Globus pallidus (tissue), 1 donor: ENCODE results near the gene RCAN2.
A peak's percentile ranks its signal among the peaks of the same experiment; 100 is the strongest.

ENCODE experiments used
- DNase-seq: peaks from one replicate; pipeline ENCODE4 v3.0.0-alpha.2; 2015; ENCODE audit warnings: low spot score

The RCAN2 gene

GRCh38 chr6:46215213-46215612 is 276.0 kb downstream of the RCAN2 start:
- no peak for DNase-seq

GRCh38 chr6:46211917-46212316 is 279.3 kb downstream of the RCAN2 start:
- no peak for DNase-seq

- DNase-seq = no peak
These were observed 281.0 kb downstream of the RCAN2 start for GRCh38 chr6:46210294-46210693.

- DNase-seq = no peak
These were observed 282.9 kb downstream of the RCAN2 start for GRCh38 chr6:46208303-46208702.

GRCh38 chr6:46207174-46207573 is 284.1 kb downstream of the RCAN2 start:
- DNase-seq = no peak

- no peak for DNase-seq
These were observed 286.2 kb downstream of the RCAN2 start for GRCh38 chr6:46204880-46205650.

- no peak for DNase-seq
These were observed 287.7 kb downstream of the RCAN2 start for GRCh38 chr6:46203391-46204177.

GRCh38 chr6:46201702-46202101 is 289.5 kb downstream of the RCAN2 start:
- DNase-seq = no peak

- DNase-seq = no peak
These were observed 291.9 kb downstream of the RCAN2 start for GRCh38 chr6:46199387-46199786.

GRCh38 chr6:46191961-46192360 is 299.3 kb downstream of the RCAN2 start:
- no peak for DNase-seq

- DNase-seq = no peak
These were observed 300.4 kb downstream of the RCAN2 start for GRCh38 chr6:46190889-46191288.

GRCh38 chr6:46189726-46190125 is 301.5 kb downstream of the RCAN2 start:
- no peak for DNase-seq

- DNase-seq = no peak
These were observed 304.7 kb downstream of the RCAN2 start for GRCh38 chr6:46186583-46186982.

- no peak for DNase-seq
These were observed 307.1 kb downstream of the RCAN2 start for GRCh38 chr6:46184114-46184513.

- no peak for DNase-seq
These were observed 315.3 kb downstream of the RCAN2 start for GRCh38 chr6:46175976-46176375.

- DNase-seq = no peak
These were observed 315.8 kb downstream of the RCAN2 start for GRCh38 chr6:46175446-46175845.

GRCh38 chr6:46174904-46175303 is 316.3 kb downstream of the RCAN2 start:
- DNase-seq = no peak

- DNase-seq = peak; percentile 9
These were observed 319.1 kb downstream of the RCAN2 start for GRCh38 chr6:46172176-46172575.
